H7 (cell line): ENCODE results near the gene C7orf25. TPM values are rescaled to one million over a fixed set of nuclear protein-coding genes. Genes with fewer than 3 reads are reported as not detected.

ENCODE experiments used
- DNase-seq: peaks from one replicate; pipeline ENCODE4 v3.0.0; 2012
- H3K27me3 ChIP-seq: 2 replicates; pipeline ENCODE4 v1.6.0; 2011; ENCODE audit warnings: mild to moderate bottlenecking, low read length; ENCODE audit not compliant: control insufficient read depth, insufficient read depth
- H3K36me3 ChIP-seq: replicated peaks from 2 replicates; pipeline ENCODE4 v1.5.1; 2011; ENCODE audit warnings: low read length; ENCODE audit not compliant: control insufficient read depth, insufficient read depth
- H3K4me3 ChIP-seq: 2 replicates; pipeline ENCODE4 v1.5.1; 2011; ENCODE audit warnings: low read depth, mild to moderate bottlenecking, control low read depth, low read length, moderate library complexity; ENCODE audit not compliant: insufficient read depth
- total RNA-seq: library from RNA; depleted of rRNA; stranded (reverse); fragments of >200 nt; shearing (Covaris generic); gene quantifications from 2 replicates; pipeline ENCODE4 v1.2.3, GENCODE V29; 2014

C7orf25 gene
- total RNA-seq, 1 experiment from 2014 or later: 5.4 TPM

DNA sequence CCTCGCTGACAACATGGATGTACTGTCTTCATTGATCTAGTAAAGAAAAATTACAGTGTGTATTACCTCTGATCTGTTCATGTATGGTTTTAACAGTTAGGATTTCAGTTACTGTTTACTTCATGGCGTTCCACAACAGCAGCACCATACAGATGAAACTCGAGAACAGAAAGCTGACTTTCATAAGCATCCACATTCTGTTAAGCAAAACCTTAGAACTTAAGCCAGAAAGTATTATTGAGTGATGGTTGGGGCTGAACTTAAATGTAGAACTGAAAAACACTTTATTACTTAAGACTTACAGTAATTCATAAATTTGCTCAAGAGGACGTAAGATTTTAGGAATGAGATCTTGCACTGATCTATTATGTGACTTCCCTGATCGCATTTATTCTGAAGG is 24.0 kb upstream of the C7orf25 start:
- DNase-seq: no peak
- Histone ChIP-seq H3K27me3 (no peaks in the 10 kb centered on the region), H3K4me3 (no peak overlapping the region), H3K36me3 (peaks cover 20% of the 10 kb centered on the region)

DNA sequence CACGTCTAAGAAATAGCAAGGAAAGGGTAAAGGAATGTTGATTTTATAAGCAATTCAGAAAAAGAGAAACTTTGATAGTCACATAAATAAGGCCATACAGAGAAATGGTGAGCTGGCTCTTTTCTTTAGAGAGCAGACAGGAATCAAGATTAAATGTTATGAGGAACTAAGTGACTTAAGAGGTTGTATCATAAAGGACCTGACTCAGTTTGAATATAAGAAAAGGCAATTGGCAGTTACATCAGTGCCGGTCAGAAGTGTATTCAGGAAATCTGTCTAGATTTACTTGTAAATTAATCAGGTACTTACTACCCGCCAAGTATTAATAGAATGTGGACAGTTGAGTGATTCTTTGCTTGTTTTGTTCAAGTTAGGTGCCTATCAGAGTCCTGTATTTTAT is 22.4 kb upstream of the C7orf25 start:
- Histone ChIP-seq H3K27me3 (no peaks in the 10 kb centered on the region), H3K36me3 (peaks cover 18% of the 10 kb centered on the region), H3K4me3 (no peak overlapping the region)
- no peak for DNase-seq

DNA sequence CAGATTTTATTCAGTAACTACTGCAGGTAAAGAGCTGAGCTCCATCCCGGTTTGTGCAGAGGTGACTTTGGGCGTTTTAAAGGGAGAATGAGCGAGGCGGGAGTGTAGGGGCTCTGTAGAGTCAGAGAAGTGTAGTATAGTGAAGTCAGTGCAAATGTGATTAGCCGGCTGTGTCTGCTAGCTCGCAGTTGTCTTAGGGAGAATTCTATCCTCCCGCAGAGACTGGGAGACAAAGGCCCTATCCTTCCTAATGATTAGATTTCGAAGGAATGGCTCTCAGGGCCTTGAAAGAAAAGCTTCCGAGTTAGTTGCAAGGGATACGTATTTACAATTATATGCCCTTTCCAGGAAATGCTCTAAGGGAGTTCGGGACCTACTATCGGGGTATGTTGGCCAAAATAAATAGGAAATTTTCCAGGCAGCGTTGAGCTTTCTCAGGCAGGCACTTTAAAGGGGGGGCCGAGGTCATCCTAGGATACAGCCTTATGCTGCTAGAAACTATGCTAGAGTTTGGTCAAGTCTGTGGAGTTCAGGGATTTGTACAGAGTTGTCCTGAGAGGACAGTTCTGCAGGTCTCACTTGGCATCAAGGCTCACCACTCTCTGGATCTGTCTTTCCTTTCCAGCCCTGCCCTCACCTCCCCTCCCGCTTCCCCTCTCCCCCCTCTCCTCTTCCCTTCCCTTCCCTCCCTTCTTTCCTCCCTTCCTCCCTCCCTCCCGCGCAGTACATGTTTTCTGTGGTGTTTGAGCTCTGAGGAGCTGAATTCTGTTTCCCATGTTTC is 21.1 kb upstream of the C7orf25 start:
- Histone ChIP-seq H3K27me3 (no peaks in the 10 kb centered on the region), H3K4me3 (peak overlapping the region; percentile 83), H3K36me3 (peaks cover 15% of the 10 kb centered on the region)
- peak; percentile 23 for DNase-seq

DNA sequence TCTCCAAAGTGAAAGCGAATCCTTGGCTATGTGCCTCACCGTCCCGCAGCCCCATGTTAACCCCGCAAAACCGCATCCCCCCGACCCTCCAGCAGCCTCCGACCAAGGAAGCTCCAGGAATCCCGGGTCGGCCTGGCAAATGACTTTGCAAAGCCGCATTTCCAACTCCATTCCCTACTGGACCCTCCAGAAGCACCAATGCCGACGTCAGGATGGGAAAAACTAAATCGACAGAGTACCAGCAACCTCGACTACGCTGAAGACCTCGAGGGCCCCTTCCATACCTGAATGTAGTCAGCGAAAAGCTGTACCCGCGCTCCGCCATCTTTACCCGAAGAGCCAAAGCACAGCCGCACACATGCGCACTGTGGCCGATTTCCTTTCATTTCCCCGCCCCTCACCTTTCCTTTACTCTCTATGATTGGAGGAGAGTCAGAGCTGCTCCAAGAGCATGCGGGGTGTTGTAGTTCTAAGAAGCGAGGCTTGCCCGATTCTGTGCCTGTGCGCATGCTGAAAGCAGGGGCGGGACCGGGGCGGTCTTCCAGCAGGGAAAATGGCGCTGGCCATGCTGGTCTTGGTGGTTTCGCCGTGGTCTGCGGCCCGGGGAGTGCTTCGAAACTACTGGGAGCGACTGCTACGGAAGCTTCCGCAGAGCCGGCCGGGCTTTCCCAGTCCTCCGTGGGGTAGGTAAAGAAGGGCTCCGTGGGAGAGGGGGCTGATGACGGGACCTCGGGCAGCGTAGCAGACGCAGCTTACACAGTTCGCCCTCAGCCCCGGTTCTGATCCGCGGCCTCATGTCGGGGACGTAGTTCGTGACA is 20.2 kb upstream of the C7orf25 start, which contains the start of the genes MRPL32 and PSMA2:
Gene MRPL32, plus strand, starts transcription at position 543 of the 818 bp plus-strand sequence. Its CDS starts 11 bp downstream, at position 554.
Gene PSMA2, minus strand, starts transcription at position 341 of the 818 bp plus-strand sequence. Its CDS starts 16 bp downstream, at position 325.
- Histone ChIP-seq H3K36me3 (peaks cover 18% of the 10 kb centered on the region), H3K4me3 (peak within 1 kb of the TSS; percentile 83), H3K27me3 (no peaks in the 10 kb centered on the region)
- DNase-seq: peak; percentile 91

DNA sequence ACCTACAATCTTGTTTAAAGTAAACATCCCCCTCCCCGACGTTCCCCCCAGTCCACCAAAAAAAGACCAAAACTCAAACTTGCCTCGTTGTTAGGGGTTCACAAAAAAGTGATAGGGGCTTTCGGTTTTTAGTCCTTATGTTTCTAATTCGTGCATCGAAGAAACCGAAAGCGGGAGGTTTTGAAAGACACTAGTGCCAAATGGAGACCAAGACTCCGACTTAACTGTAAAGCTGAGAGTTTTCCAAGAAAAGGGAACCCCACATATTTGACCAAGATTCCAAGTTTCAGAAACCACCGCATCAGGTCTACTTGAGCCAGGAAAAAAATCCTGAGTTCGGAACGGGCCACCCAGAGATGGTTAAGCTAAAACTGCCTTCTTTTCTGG is 19.6 kb upstream of the C7orf25 start:
- DNase-seq: no peak
- Histone ChIP-seq H3K4me3 (peak overlapping the region; percentile 83), H3K36me3 (peaks cover 19% of the 10 kb centered on the region), H3K27me3 (no peaks in the 10 kb centered on the region)

DNA sequence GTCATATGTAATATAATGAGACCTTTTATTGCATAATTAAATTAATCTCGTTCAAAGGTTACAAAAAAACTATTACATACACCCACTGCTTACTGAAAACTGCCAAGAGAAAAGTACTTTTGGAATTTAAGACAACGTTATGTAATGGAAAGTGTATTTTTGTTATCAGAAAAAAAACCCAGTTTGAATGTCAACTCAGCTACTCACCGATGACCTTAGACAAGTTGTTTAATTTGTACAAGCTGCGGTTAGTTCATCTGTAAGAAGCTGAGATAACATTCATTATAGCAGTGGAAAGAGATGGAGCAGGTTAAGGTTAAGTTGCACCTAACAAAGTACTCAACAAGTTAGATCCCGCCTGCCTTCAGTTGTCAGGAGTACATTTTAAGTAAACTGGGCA is 19.0 kb upstream of the C7orf25 start:
- no peak for DNase-seq
- peak overlapping the region; percentile 83 for H3K4me3 ChIP-seq
- H3K27me3 ChIP-seq: no peaks in the 10 kb centered on the region
- H3K36me3 ChIP-seq: peaks cover 19% of the 10 kb centered on the region

DNA sequence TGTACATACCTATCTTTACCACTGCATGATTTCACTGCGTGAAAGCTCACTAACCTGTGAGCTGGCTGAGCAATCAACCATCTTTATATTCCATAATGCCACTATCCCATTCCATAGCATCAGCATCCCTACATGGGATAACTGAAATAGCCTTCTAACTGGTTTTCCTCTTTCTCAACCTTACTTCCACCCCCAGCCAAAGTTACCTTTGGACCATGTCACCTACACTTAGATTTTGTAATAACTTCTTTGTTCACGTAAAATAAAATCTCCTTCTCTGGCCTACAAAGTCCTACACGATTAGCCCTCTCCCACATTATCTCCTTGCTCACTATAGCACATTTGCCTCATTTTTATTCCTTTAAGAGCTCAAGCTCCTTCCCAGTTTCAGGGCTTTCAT is 17.6 kb upstream of the C7orf25 start:
- H3K27me3 ChIP-seq: no peaks in the 10 kb centered on the region
- DNase-seq: no peak
- peaks cover 21% of the 10 kb centered on the region for H3K36me3 ChIP-seq
- H3K4me3 ChIP-seq: no peak overlapping the region

DNA sequence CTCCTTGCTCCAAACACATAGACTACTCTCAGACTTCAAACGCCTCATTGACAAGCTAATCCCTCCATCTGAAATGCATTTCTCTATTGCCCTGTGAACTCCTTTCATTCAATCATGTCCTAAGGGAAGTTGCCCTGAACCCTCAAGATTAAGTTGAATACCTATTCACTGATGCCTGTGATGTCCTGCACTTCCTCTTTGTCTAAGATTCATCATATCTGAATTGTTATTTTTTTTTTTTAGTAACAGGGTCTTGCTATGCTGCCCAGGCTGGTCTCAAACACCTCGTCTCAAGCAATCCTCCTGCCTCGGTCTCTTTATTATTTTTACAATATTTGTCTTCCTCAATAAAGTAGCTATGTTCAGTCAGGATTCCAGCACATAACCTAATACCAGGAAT is 16.9 kb upstream of the C7orf25 start:
- Histone ChIP-seq H3K27me3 (no peaks in the 10 kb centered on the region), H3K4me3 (no peak overlapping the region), H3K36me3 (peaks cover 23% of the 10 kb centered on the region)
- no peak for DNase-seq

DNA sequence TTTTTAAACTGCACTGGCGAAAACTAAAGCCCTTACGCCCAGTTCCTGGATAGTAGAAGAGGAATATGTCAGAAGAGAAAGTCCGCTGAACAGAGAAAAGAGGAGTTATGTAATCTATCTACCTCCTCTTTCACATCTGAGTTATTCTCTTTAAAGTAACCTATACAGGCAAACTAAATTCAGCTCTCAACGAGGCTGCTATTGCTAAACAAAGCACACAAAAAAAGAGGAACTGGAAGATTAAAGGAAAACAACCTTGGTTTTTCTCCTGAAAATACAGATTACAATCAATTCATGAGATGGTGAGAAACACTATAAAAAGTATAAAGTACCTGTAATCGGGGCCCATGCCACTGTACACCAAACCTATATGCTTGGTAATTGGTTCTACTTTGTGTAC is 14.3 kb upstream of the C7orf25 start:
- Histone ChIP-seq H3K27me3 (no peaks in the 10 kb centered on the region), H3K36me3 (peaks cover 33% of the 10 kb centered on the region)

DNA sequence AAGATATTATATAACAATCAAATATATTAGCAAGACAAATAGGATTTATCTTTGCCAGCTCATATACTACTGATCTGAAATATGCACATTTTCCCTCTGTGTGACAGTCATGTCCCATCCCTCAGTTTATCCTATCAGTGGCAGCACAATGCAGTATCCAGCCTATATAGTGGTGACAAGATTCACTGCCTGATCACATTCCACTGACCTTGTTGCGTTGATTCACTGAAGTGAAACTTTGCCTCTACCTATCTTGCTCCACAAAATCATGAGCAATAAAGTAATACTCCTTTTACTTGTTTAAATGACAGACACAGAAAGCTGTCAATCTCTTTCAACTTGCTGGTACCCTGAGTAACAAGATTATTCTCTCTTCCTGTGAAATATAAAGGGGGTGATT is 13.8 kb upstream of the C7orf25 start:
- Histone ChIP-seq H3K27me3 (no peaks in the 10 kb centered on the region), H3K4me3 (no peak overlapping the region), H3K36me3 (peaks cover 38% of the 10 kb centered on the region)
- DNase-seq: no peak

More for the DNA sequence above, 14.3 kb upstream of the C7orf25 start:
- DNase-seq: no peak
- H3K4me3 ChIP-seq: no peak overlapping the region

DNA sequence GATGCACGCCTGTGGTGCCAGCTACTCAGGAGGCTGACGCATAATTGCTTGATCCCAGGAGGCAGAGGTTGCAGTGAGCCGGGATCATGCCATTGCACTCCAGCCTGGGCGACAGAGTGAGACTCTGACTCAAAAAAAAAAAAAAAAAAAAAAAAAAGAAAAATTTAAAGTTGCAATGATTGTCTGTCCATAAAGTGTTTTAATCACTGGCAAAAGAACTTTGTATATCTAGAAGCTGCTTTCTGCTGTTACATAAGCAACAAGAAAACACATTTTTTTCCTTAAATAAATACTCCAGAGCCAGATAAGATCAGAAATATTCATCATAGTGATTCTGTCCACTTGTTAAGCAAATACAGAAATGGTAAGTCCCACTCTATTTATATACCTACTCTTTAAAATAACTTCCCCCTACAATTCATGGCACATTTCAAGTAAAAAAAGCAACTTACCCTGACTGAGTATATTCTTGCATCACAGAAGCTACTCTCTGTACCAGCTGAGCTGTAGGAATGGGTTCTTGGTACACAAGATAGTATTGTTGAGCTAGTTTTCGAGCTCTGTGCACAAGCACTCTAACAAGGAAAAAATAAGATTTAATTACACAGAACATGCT is 12.5 kb upstream of the C7orf25 start:
- H3K27me3 ChIP-seq: no peaks in the 10 kb centered on the region
- no peak overlapping the region for H3K4me3 ChIP-seq
- no peak for DNase-seq
- H3K36me3 ChIP-seq: peaks cover 48% of the 10 kb centered on the region

DNA sequence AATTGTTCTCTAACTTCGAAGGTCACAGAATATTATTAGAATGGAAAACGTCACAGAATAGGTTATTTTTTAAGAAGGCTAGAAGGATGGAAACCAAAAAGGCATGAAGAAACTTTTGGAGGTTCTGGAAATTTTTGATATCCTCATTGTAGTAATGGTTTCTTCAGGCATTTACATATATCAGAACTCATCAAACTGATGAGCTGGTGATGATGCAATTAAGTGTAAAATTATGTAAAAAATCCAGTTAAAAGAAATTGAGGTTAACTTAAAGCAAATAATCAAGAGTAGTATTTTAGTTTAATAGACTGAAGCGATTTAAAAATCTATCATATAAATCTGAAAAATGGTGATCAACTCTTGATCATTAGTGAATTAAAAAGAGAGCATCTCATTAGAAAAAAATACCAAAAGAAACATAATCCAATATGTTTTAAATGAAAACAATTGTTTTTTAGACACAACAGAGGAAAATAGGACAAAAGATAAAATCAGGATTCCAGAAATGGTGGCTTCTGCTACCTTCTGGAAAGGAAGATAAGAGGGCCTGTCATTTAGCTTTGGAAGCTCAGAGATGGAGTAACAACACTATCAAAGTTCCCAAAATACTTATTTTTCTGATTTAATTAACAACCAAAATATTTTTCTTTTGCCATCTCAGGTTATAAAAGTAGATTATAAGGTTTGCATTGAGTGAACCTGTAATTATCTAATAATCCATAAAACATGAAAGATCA is 10.3 kb upstream of the C7orf25 start:
- Histone ChIP-seq H3K36me3 (peaks cover 51% of the 10 kb centered on the region), H3K27me3 (no peaks in the 10 kb centered on the region), H3K4me3 (no peak overlapping the region)
- DNase-seq: no peak

DNA sequence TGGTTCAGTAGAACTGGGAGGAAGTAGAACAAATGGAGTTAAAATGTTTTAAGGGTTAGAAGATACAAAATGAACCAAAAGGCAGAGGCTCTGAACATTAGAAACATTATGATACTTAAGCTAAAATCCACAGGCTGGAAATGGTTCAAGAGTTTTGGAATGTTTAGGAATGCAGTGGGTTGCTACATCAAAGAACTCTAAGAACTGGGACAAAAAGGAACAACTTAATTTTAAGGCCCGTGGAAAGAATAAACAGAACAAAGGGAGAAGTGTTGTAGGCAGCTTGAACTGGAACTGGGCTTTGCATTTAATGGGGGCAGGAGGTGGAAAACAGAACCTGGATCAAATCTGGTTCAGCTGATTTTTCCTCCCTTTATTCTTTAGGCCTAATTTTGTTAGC is 3.5 kb upstream of the C7orf25 start:
- DNase-seq: no peak
- Histone ChIP-seq H3K36me3 (peaks cover 22% of the 10 kb centered on the region), H3K27me3 (no peaks in the 10 kb centered on the region), H3K4me3 (no peak overlapping the region)

DNA sequence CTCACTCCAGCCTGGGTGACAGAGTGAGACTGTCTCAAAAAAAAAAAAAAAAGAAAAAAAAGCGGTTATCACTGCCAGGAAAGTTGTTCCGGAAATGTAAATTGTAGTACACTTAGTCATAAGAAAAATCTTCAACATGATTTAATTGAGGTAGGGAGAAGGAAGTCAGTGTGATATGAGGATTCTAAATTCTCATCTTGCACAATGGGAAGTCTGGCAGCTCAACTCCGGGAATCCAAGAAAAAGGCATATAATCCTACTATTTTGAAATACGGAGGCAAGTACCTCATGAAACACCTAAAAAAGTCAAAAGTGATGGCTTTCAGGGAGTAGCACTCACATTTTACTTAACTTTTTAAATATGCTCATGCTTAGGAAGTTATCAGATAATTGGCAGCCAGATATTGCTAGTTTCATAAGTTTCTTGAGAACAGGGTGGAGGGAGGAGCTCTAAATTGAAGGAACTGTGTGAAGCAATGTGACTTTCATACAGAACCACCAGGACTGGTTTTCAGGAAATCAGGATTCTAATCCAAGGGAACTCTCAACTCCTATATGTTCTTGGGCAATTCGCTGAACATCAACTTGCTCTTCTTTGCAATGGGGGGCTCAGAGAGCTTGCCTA is 2.7 kb upstream of the C7orf25 start:
- Histone ChIP-seq H3K27me3 (no peaks in the 10 kb centered on the region), H3K36me3 (peaks cover 15% of the 10 kb centered on the region), H3K4me3 (no peak overlapping the region)
- DNase-seq: no peak
